GM23248 (cell line): ENCODE data around the gene AMFR. TPM values are rescaled to one million over a fixed set of nuclear protein-coding genes. Genes with fewer than 3 reads are reported as not detected.

Source experiments
- DNase-seq: peaks from one replicate; pipeline ENCODE4 v3.0.0-alpha.2; 2015
- H2AFZ ChIP-seq: fragments of 200-600 bp; sonication (generic); 2 replicates; pipeline ENCODE4 v1.6.1; 2016; ENCODE audit warnings: antibody characterized with exemption
- H3F3A ChIP-seq: fragments of 200-600 bp; sonication (generic); 2 replicates; pipeline ENCODE4 v1.6.1; 2016; ENCODE audit warnings: mild to moderate bottlenecking, antibody characterized with exemption, mixed run types; ENCODE audit not compliant: insufficient read depth
- H3K27ac ChIP-seq: fragments of 200-600 bp; sonication (generic); 2 replicates; pipeline ENCODE4 v1.5.1; 2016; ENCODE audit warnings: mild to moderate bottlenecking
- H3K27me3 ChIP-seq: fragments of 200-600 bp; sonication (generic); replicated peaks from 2 replicates; pipeline ENCODE4 v1.6.1; 2016; ENCODE audit warnings: mild to moderate bottlenecking; ENCODE audit not compliant: insufficient read depth
- H3K36me3 ChIP-seq: fragments of 200-600 bp; sonication (generic); 2 replicates; pipeline ENCODE4 v1.6.1; 2016; ENCODE audit warnings: low read depth, mild to moderate bottlenecking
- H3K4me1 ChIP-seq: fragments of 200-600 bp; sonication (generic); 2 replicates; pipeline ENCODE4 v1.6.1; 2016; ENCODE audit warnings: mild to moderate bottlenecking; ENCODE audit not compliant: insufficient read depth
- H3K4me2 ChIP-seq: fragments of 200-600 bp; sonication (generic); one replicate; pipeline ENCODE4 v1.6.1; 2016; ENCODE audit warnings: mild to moderate bottlenecking; ENCODE audit not compliant: unreplicated experiment
- H3K4me3 ChIP-seq: fragments of 200-600 bp; sonication (generic); 2 replicates; pipeline ENCODE4 v1.5.1; 2016; ENCODE audit warnings: mild to moderate bottlenecking
- H3K79me2 ChIP-seq: fragments of 200-600 bp; sonication (generic); 2 replicates; pipeline ENCODE4 v1.6.1; 2016; ENCODE audit warnings: mild to moderate bottlenecking; ENCODE audit not compliant: insufficient read depth
- H3K9ac ChIP-seq: fragments of 200-600 bp; sonication (generic); 2 replicates; pipeline ENCODE4 v1.6.1; 2016; ENCODE audit warnings: mild to moderate bottlenecking
- H3K9me2 ChIP-seq: fragments of 200-600 bp; sonication (generic); 2 replicates; pipeline ENCODE4 v1.6.1; 2016; ENCODE audit warnings: mixed run types, mild to moderate bottlenecking, moderate library complexity; ENCODE audit not compliant: insufficient read depth
- H3K9me3 ChIP-seq: fragments of 200-600 bp; sonication (generic); one replicate; pipeline ENCODE4 v1.6.1; 2017; ENCODE audit warnings: low read depth
- H4K20me1 ChIP-seq: fragments of 200-600 bp; sonication (generic); 2 replicates; pipeline ENCODE4 v1.6.0; 2016; ENCODE audit not compliant: insufficient read depth
- EZH2 ChIP-seq: fragments of 200-600 bp; sonication (generic); IDR thresholded peaks from 2 replicates; pipeline ENCODE4 v1.6.1; 2018; ENCODE audit warnings: antibody characterized with exemption, mild to moderate bottlenecking; ENCODE audit not compliant: insufficient read depth, poor library complexity, severe bottlenecking
- EZH2phosphoT487 ChIP-seq: fragments of 200-600 bp; sonication (generic); IDR thresholded peaks from 2 replicates; pipeline ENCODE4 v1.6.1; 2018; ENCODE audit warnings: antibody characterized with exemption, moderate library complexity, mild to moderate bottlenecking, low read depth; ENCODE audit not compliant: insufficient read depth
- WGBS, 2 experiments: methylation state at CpG; one replicate each; pipeline ENCODE4 v1.1.6; 2015 to 2017; ENCODE audit warnings: low lambda C conversion rate in 2 of 2, low coverage in 1 of 2; ENCODE audit errors: missing lambda C conversion rate in 2 of 2; 5-methylcytosine and 5-hydroxymethylcytosine counted together
- in situ Hi-C: fragments of 300-500 bp; cut with MboI; formaldehyde crosslinking; loops from 2 replicates; pipeline ENCODE4 v1.15.0; 2020
- polyA plus RNA-seq: library from polyadenylated mRNA; unstranded; fragments of >200 nt; fragmentation: Nextera tagmentation; extraction: Ambion mirVana; gene quantifications from 2 replicates; pipeline ENCODE4 v1.2.1, GENCODE V29; 2016
- total RNA-seq: library from RNA; depleted of rRNA; stranded (reverse); fragments of >200 nt; shearing (Covaris generic); gene quantifications from 2 replicates; pipeline ENCODE4 v1.2.3, GENCODE V29; 2014

Gene AMFR
- total and polyA plus RNA-seq, 2 experiments from 2014 or later = 26.6 to 205 TPM

GRCh38 chr16:56356276-56357240, 68.8 kb downstream of the AMFR start:
- in situ Hi-C loops = loop anchor here (25.0 kb wide), 1 partner anchor 869 kb away; the partner anchor contains the start of gene MMP2

DNA sequence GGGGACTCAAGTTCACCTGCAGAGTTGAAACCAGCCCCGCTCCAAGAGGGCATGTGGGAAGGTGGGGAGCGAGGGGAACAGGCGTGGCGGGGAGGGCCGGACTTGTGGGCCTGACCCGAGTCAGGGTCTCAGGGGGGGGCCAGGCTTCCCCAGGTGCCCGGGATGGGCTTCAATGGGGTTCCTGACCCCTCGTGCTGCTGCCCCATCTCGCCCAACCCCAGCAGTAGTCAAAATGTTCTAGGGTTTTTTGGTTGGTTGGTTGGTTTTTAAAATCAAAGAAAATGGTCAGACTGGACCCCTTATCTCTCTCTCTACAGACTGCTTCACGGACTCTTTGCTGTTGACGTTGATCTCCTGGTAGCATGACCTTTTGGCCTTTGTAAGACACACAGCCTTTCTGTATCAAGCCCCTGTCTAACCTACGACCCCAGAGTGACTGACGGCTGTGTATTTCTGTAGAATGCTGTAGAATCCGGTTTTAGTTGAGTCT, 69.5 kb downstream of the AMFR start:
- H3K9me2 ChIP-seq = no peaks in the 10 kb centered on the region
- H3K4me2 ChIP-seq = peak overlapping the region; percentile 88
- H3K36me3 ChIP-seq = no peaks in the 10 kb centered on the region
- peaks cover 15% of the 10 kb centered on the region; the same call in 1 of the 2 replicates for H3F3A ChIP-seq
- H3K79me2 ChIP-seq = no peaks in the 10 kb centered on the region
- no peak for TF ChIP-seq EZH2
- no peak for TF ChIP-seq EZH2phosphoT487
- peak overlapping the region; percentile 81 for H3K27ac ChIP-seq
- peak overlapping the region; percentile 78 for H3K4me3 ChIP-seq
- no peak for DNase-seq
- in situ Hi-C loops = loop anchor here (25.0 kb wide), 1 partner anchor 869 kb away; the partner anchor contains the start of gene MMP2
- H3K9ac ChIP-seq = peak overlapping the region; percentile 88
- WGBS, 2 experiments = 66 to 74% methylated on average over 14 of the region's 14 CpGs
- no peaks in the 10 kb centered on the region for H4K20me1 ChIP-seq
- peak overlapping the region; percentile 86 for H2AFZ ChIP-seq
- no peaks in the 10 kb centered on the region for H3K27me3 ChIP-seq
- H3K4me1 ChIP-seq = peaks cover 9% of the 10 kb centered on the region; the same call in 1 of the 2 replicates
- H3K9me3 ChIP-seq = no peaks in the 10 kb centered on the region

More at GRCh38 chr16:56356276-56357240, 68.8 kb downstream of the AMFR start:
- H4K20me1 ChIP-seq = no peaks in the 10 kb centered on the region
- peak overlapping the region; percentile 81 for H3K27ac ChIP-seq
- peak overlapping the region; percentile 86 for H2AFZ ChIP-seq
- peak overlapping the region; percentile 88 for H3K4me2 ChIP-seq
- no peaks in the 10 kb centered on the region for H3K9me2 ChIP-seq
- H3F3A ChIP-seq = peaks cover 20% of the 10 kb centered on the region; the same call in 1 of the 2 replicates
- no peaks in the 10 kb centered on the region for H3K79me2 ChIP-seq
- peak overlapping the region; percentile 88 for H3K9ac ChIP-seq
- DNase-seq = peak; percentile 94
- no peak for TF ChIP-seq EZH2phosphoT487
- TF ChIP-seq EZH2 = no peak
- peak overlapping the region; percentile 78 for H3K4me3 ChIP-seq
- no peaks in the 10 kb centered on the region for H3K27me3 ChIP-seq
- H3K36me3 ChIP-seq = no peaks in the 10 kb centered on the region
- H3K9me3 ChIP-seq = no peaks in the 10 kb centered on the region
- H3K4me1 ChIP-seq = peaks cover 9% of the 10 kb centered on the region; the same call in 1 of the 2 replicates
- 2% methylated on average over 32 to 33 of the region's 33 CpGs for WGBS, 2 experiments

- in situ Hi-C loops = loop anchor here (25.0 kb wide), 1 partner anchor 868 kb away; the partner anchor contains the start of gene MMP2
- no peak for DNase-seq
- Histone ChIP-seq H3F3A (peaks cover 15% of the 10 kb centered on the region; the same call in 1 of the 2 replicates), H3K79me2 (no peaks in the 10 kb centered on the region), H3K9me3 (no peaks in the 10 kb centered on the region), H3K36me3 (no peaks in the 10 kb centered on the region), H3K9me2 (no peaks in the 10 kb centered on the region), H3K4me2 (no peak overlapping the region), H3K27me3 (no peaks in the 10 kb centered on the region), H2AFZ (no peak overlapping the region), H3K4me1 (peaks cover 9% of the 10 kb centered on the region; the same call in 1 of the 2 replicates), H3K9ac (no peak overlapping the region), H3K27ac (no peak overlapping the region), H4K20me1 (no peaks in the 10 kb centered on the region), H3K4me3 (no peak overlapping the region)
- TF ChIP-seq EZH2 (no peak), EZH2phosphoT487 (no peak)
- WGBS, 2 experiments = 95 to 98% methylated on average over 9 of the region's 9 CpGs
These were observed 70.1 kb downstream of the AMFR start for GRCh38 chr16:56355221-56355620.

GRCh38 chr16:56354746-56355145, 70.6 kb downstream of the AMFR start:
- no peak for TF ChIP-seq EZH2
- no peak for TF ChIP-seq EZH2phosphoT487
- no peak overlapping the region for H3K9ac ChIP-seq
- no peak overlapping the region for H3K27ac ChIP-seq
- no peak overlapping the region for H3K4me3 ChIP-seq
- no peak for DNase-seq
- WGBS, 2 experiments = 92 to 97% methylated on average over 17 of the region's 17 CpGs
- H3K9me3 ChIP-seq = no peaks in the 10 kb centered on the region
- peaks cover 9% of the 10 kb centered on the region; the same call in 1 of the 2 replicates for H3K4me1 ChIP-seq
- H3K79me2 ChIP-seq = no peaks in the 10 kb centered on the region
- H3F3A ChIP-seq = peaks cover 15% of the 10 kb centered on the region; the same call in 1 of the 2 replicates
- in situ Hi-C loops = loop anchor here (25.0 kb wide), 1 partner anchor 867 kb away; the partner anchor contains the start of gene MMP2
- no peak overlapping the region for H3K4me2 ChIP-seq
- H3K27me3 ChIP-seq = no peaks in the 10 kb centered on the region
- H3K9me2 ChIP-seq = no peaks in the 10 kb centered on the region
- no peaks in the 10 kb centered on the region for H3K36me3 ChIP-seq
- no peaks in the 10 kb centered on the region for H4K20me1 ChIP-seq
- H2AFZ ChIP-seq = no peak overlapping the region
